GM12878 (cell line): ENCODE measurements around the gene AK8. TPM values are rescaled to one million over a fixed set of nuclear protein-coding genes. Genes with fewer than 3 reads are reported as not detected.

ENCODE experiments used
- ATAC-seq: fragments of 200-7000 bp; cut with Tn5 transposase; 3 replicates; pipeline ENCODE4 v1.9.1; 2020; ENCODE audit warnings: mild to moderate bottlenecking, moderate library complexity
- BruUV-seq: library from RNA; stranded (reverse); fragments of 400-500 nt; replicated peaks from 2 replicates; lab custom pipeline; 2021; lab: Mats Ljungman, UMichigan
- CTCF ChIA-PET: fragments of 300-600 bp; sonication (Branson Sonifier 250); formaldehyde crosslinking; extraction: SDS; loops from one replicate; lab custom pipeline; 2021; ENCODE audit warnings: inconsistent platforms; lab: Yijun Ruan, JAX
- POLR2A ChIA-PET: fragments of 350-600 bp; formaldehyde crosslinking; extraction: SDS; loops from one replicate; lab custom pipeline; 2021; ENCODE audit warnings: inconsistent platforms; lab: Charles Lee
- RAD21 ChIA-PET: fragments of 300-600 bp; sonication (Branson Sonifier 250); formaldehyde crosslinking; loops from one replicate; lab custom pipeline; 2023; ENCODE audit warnings: antibody characterized with exemption; ENCODE audit not compliant: unreplicated experiment; lab: Charles Lee
- SMC1A ChIA-PET: fragments of 300-600 bp; sonication (Branson Sonifier 250); formaldehyde crosslinking; loops from one replicate; lab custom pipeline; 2023; ENCODE audit not compliant: unreplicated experiment, uncharacterized antibody; lab: Charles Lee
- DNase-seq: peaks from one replicate; pipeline ENCODE4 v3.0.0-alpha.2; 2011; ENCODE audit warnings: low read depth, low spot score
- FAIRE-seq: peaks from 3 replicates; lab custom pipeline; 2011; peaks lifted over from hg19 to GRCh38; lab: Jason Lieb, UNC
- H2AFZ ChIP-seq: 2 replicates; pipeline ENCODE4 v1.6.0; 2011; ENCODE audit warnings: low read depth, low read length, control low read depth; ENCODE audit not compliant: control insufficient read depth
- H3K27ac ChIP-seq: 2 replicates; pipeline ENCODE4 v1.5.1; 2011; ENCODE audit warnings: control low read depth; ENCODE audit not compliant: control insufficient read depth, insufficient read depth
- H3K27me3 ChIP-seq, 2 experiments: replicated peaks in 1 of 2; 2 replicates each; pipeline versions ENCODE4 v1.6.0 to v1.6.1; 2011; ENCODE audit warnings: low read length in 1 of 2; ENCODE audit not compliant: control insufficient read depth in 2 of 2, insufficient read depth in 2 of 2
- H3K36me3 ChIP-seq, 2 experiments: 2 replicates each; pipeline ENCODE4 v1.5.1; 2011; ENCODE audit warnings: low read length in 1 of 2; ENCODE audit not compliant: control insufficient read depth in 2 of 2, insufficient read depth in 2 of 2
- H3K4me1 ChIP-seq: 2 replicates; pipeline ENCODE4 v1.6.1; 2011; ENCODE audit warnings: mild to moderate bottlenecking, low read length, moderate library complexity, mixed read lengths; ENCODE audit not compliant: control insufficient read depth, insufficient read depth
- H3K4me2 ChIP-seq: 2 replicates; pipeline ENCODE4 v1.6.0; 2011; ENCODE audit warnings: control low read depth; ENCODE audit not compliant: control insufficient read depth, insufficient read depth
- H3K4me3 ChIP-seq: fragments of 200-600 bp; sonication (generic); 2 replicates; pipeline ENCODE4 v1.5.1; 2016
- H3K79me2 ChIP-seq: 2 replicates; pipeline ENCODE4 v1.6.0; 2011; ENCODE audit warnings: low read length; ENCODE audit not compliant: control insufficient read depth, insufficient read depth
- H3K9ac ChIP-seq: 2 replicates; pipeline ENCODE4 v1.8.0; 2011; ENCODE audit warnings: low read length, control low read depth, mixed read lengths; ENCODE audit not compliant: control insufficient read depth, insufficient read depth
- H3K9me3 ChIP-seq: replicated peaks from 3 replicates; pipeline ENCODE4 v1.5.1; 2011; ENCODE audit warnings: mild to moderate bottlenecking, low read length; ENCODE audit not compliant: control insufficient read depth, insufficient read depth
- H4K20me1 ChIP-seq: 2 replicates; pipeline ENCODE4 v1.6.0; 2011; ENCODE audit not compliant: control insufficient read depth, insufficient read depth
- CBX3 ChIP-seq: fragments of 200-600 bp; sonication (generic); IDR thresholded peaks from 2 replicates; pipeline ENCODE4 v1.6.1; 2016; ENCODE audit warnings: low read depth, borderline replicate concordance
- CEBPB ChIP-seq, 2 experiments: fragments of 150-350 bp in 1 of 2; IDR thresholded peaks; 2 replicates each; pipeline ENCODE4 v1.6.1; 2012 to 2014; ENCODE audit warnings: low read depth in 2 of 2, low read length in 2 of 2, borderline replicate concordance in 1 of 2, inconsistent platforms in 1 of 2
- FOXM1 ChIP-seq: IDR thresholded peaks from 2 replicates; pipeline ENCODE4 v1.6.1; 2012; ENCODE audit warnings: low read depth, mild to moderate bottlenecking, inconsistent platforms, low read length, moderate library complexity
- MXI1 ChIP-seq: fragments of 150-350 bp; IDR thresholded peaks from 2 replicates; pipeline ENCODE4 v1.6.1; 2011; ENCODE audit warnings: low read depth, mild to moderate bottlenecking, inconsistent platforms, low read length, improper control_type of control experiment
- NR2C2 ChIP-seq: IDR thresholded peaks from 2 replicates; pipeline ENCODE4 v1.6.1; 2011; ENCODE audit warnings: borderline replicate concordance, low read depth; ENCODE audit not compliant: control insufficient read depth, insufficient read length
- RBBP5 ChIP-seq: fragments of 200-600 bp; sonication (generic); conservative IDR thresholded peaks from 2 replicates; pipeline ENCODE4 v1.6.1; 2016
- RELA ChIP-seq: fragments of 450-650 bp; IDR thresholded peaks from 2 replicates; pipeline ENCODE4 v1.8.0; 2014; ENCODE audit warnings: borderline replicate concordance; ENCODE audit not compliant: partially characterized antibody
- RFX5 ChIP-seq: IDR thresholded peaks from 2 replicates; pipeline ENCODE4 v1.6.1; 2011; ENCODE audit warnings: low read depth, low read length, improper control_type of control experiment
- SMC3 ChIP-seq: IDR thresholded peaks from 2 replicates; pipeline ENCODE4 v1.6.1; 2011; ENCODE audit warnings: low read length, improper control_type of control experiment, borderline replicate concordance
- TCF3 ChIP-seq: IDR thresholded peaks from 2 replicates; pipeline ENCODE4 v1.6.1; 2012; ENCODE audit warnings: low read depth, mild to moderate bottlenecking, low read length, borderline replicate concordance; ENCODE audit not compliant: insufficient read depth
- WGBS: methylation state at CpG from one replicate; pipeline ENCODE4 v1.1.6; 2016; ENCODE audit warnings: low lambda C conversion rate; ENCODE audit not compliant: insufficient replicate concordance, insufficient coverage; ENCODE audit errors: missing lambda C conversion rate; 5-methylcytosine and 5-hydroxymethylcytosine counted together
- in situ Hi-C: fragments of 300-500 bp; cut with MboI; formaldehyde crosslinking; loops from 9 replicates; pipeline ENCODE4 v1.14.3; 2018; ENCODE audit warnings: mixed read lengths
- intact Hi-C: fragments of 100-400 bp; cut with micrococcal nuclease; formaldehyde crosslinking; loops from one replicate; pipeline ENCODE4 v1.14.2; 2022; ENCODE audit not compliant: unreplicated experiment
- polyA plus RNA-seq, 11 experiments: library from polyadenylated mRNA; depleted of rRNA in 4 of 11; unstranded in 6 of 11; stranded (reverse) in 5 of 11; fragments of >200 nt; fragmentation: Nextera tagmentation in 4 of 11; fragmentation: Illumina TruSeq in 1 of 11; extraction: Ambion mirVana in 4 of 11; extraction: Trizol in 1 of 11; gene quantifications; 1 replicate in 1 of 11; 2 replicates in 10 of 11; pipeline versions ENCODE4 v1.2.1 to v1.2.3, GENCODE V29; 2011 to 2016; ENCODE audit warnings: inconsistent platforms in 2 of 11, missing spikeins in 2 of 11, low read depth in 1 of 11
- total RNA-seq, 4 experiments: library from RNA; depleted of rRNA in 3 of 4; stranded (reverse); fragments of >200 nt in 3 of 4; fragmentation: Illumina TruSeq in 1 of 4; extraction: Trizol in 1 of 4; gene quantifications; 2 replicates each; pipeline versions ENCODE4 v1.2.1 to v1.2.3, GENCODE V29; 2013 to 2021
- TF ChIP-seq, protein P1 (sequence below): IDR thresholded peaks from 2 replicates; pipeline ENCODE4 v1.6.1; 2012; ENCODE audit warnings: low read length, inconsistent platforms
- TF ChIP-seq, protein P2 (sequence below): IDR thresholded peaks from 2 replicates; pipeline ENCODE4 v1.6.1; 2011; ENCODE audit warnings: low read depth, low read length, improper control_type of control experiment, borderline replicate concordance
- TF ChIP-seq, protein P3 (sequence below), 3 experiments: IDR thresholded peaks in 2 of 3; conservative IDR thresholded peaks in 1 of 3; 2 replicates each; pipeline ENCODE4 v1.5.1; 2011; ENCODE audit warnings: low read depth in 3 of 3, low read length in 3 of 3, mild to moderate bottlenecking in 3 of 3, control low read depth in 2 of 3, moderate library complexity in 2 of 3, inconsistent platforms in 1 of 3, mixed read lengths in 1 of 3; ENCODE audit not compliant: control insufficient read depth in 2 of 3, insufficient read depth in 1 of 3; ENCODE audit errors: extremely low read depth in 1 of 3

The AK8 gene
- total and polyA plus RNA-seq, 10 of the 15 experiments (the other 5 are each of a cell fraction or from before 2014, with no cell fraction given), result 0.03 to 0.12 (median 0.06) TPM; not detected in 5

DNA sequence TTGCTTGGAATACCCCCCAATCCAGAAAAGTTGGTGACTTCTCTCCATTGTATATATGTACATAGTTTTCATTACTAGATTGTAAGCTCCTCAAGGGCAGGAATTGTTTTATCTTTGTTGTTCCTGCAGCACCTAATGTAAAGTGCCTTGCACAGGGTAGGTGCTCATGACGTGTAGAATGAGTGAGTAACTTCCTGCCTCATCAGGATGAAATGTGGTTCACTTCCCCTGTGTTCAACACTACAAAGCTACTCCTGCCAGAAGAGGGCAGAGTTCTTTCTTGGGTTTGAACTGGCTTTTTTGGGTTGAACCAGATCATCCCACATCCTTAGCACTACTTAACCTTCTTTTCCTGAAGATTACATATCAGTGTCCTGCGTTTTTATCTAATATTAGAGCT, 183.9 kb downstream of the AK8 start:
- H3K4me2 ChIP-seq, result no peak overlapping the region
- BruUV-seq, result no TSS peak
- ChIA-PET RAD21 (no interaction called here), CTCF (interaction anchor here (2.1 kb wide), 1 partner anchor 12 kb away, joined by 5 read pairs; no protein-coding TSS in a partner anchor), SMC1A (interaction anchor here (0.6 to 1.0 kb wide), 2 partner anchors 9 to 68 kb away, joined by 3 to 4 read pairs; no protein-coding TSS in a partner anchor), POLR2A (interaction anchor here (0.6 kb wide), 1 partner anchor 25 kb away, joined by 3 read pairs; the partner anchor contains the start of gene DDX31)
- FAIRE-seq, result no peak
- no peaks in the 10 kb centered on the region for H3K4me1 ChIP-seq
- no peaks in the 10 kb centered on the region; the same call in none of the 3 replicates for H3K9me3 ChIP-seq
- intact Hi-C loops, result no loop called here
- no peak overlapping the region for H3K27ac ChIP-seq
- H3K9ac ChIP-seq, result no peak overlapping the region
- WGBS, result 32% methylated on average over 2 of the region's 2 CpGs
- peaks cover 0 to 1% of the 10 kb centered on the region in 2 experiments; a peak in 1 of 4 replicates for H3K36me3 ChIP-seq
- peak; percentile 7; the same call in 1 of the 2 replicates for TF ChIP-seq SMC3
- TF ChIP-seq, protein P1, sequence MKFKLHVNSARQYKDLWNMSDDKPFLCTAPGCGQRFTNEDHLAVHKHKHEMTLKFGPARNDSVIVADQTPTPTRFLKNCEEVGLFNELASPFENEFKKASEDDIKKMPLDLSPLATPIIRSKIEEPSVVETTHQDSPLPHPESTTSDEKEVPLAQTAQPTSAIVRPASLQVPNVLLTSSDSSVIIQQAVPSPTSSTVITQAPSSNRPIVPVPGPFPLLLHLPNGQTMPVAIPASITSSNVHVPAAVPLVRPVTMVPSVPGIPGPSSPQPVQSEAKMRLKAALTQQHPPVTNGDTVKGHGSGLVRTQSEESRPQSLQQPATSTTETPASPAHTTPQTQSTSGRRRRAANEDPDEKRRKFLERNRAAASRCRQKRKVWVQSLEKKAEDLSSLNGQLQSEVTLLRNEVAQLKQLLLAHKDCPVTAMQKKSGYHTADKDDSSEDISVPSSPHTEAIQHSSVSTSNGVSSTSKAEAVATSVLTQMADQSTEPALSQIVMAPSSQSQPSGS, result no peak
- TF ChIP-seq, protein P2, sequence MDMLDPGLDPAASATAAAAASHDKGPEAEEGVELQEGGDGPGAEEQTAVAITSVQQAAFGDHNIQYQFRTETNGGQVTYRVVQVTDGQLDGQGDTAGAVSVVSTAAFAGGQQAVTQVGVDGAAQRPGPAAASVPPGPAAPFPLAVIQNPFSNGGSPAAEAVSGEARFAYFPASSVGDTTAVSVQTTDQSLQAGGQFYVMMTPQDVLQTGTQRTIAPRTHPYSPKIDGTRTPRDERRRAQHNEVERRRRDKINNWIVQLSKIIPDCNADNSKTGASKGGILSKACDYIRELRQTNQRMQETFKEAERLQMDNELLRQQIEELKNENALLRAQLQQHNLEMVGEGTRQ, result no peak
- no peak for TF ChIP-seq NR2C2
- TF ChIP-seq RELA, result no peak
- no peak for TF ChIP-seq MXI1
- TF ChIP-seq RBBP5, result no peak
- no peak for TF ChIP-seq FOXM1
- TF ChIP-seq RFX5, result no peak
- TF ChIP-seq, protein P3, sequence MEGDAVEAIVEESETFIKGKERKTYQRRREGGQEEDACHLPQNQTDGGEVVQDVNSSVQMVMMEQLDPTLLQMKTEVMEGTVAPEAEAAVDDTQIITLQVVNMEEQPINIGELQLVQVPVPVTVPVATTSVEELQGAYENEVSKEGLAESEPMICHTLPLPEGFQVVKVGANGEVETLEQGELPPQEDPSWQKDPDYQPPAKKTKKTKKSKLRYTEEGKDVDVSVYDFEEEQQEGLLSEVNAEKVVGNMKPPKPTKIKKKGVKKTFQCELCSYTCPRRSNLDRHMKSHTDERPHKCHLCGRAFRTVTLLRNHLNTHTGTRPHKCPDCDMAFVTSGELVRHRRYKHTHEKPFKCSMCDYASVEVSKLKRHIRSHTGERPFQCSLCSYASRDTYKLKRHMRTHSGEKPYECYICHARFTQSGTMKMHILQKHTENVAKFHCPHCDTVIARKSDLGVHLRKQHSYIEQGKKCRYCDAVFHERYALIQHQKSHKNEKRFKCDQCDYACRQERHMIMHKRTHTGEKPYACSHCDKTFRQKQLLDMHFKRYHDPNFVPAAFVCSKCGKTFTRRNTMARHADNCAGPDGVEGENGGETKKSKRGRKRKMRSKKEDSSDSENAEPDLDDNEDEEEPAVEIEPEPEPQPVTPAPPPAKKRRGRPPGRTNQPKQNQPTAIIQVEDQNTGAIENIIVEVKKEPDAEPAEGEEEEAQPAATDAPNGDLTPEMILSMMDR (IDR thresholded peaks at IDR 0.05 in 2 of 3, conservative IDR thresholded peaks at IDR 0.05 in 1 of 3; ENCODE audit: control insufficient read depth in 2 of 3, extremely low read depth in 1 of 3, insufficient read depth in 1 of 3, low read depth in 3 of 3, low read length in 3 of 3), result 0 out of 6 replicates have a peak, but pooled peaks of 1 of the 3 experiments have one; percentile 9
- no peak for TF ChIP-seq TCF3
- TF ChIP-seq CEBPB (IDR thresholded peaks at IDR 0.05; ENCODE audit: borderline replicate concordance in 1 of 2, low read depth in 2 of 2, low read length in 2 of 2), result no peak
- no peak for TF ChIP-seq CBX3
- no peaks in the 10 kb centered on the region for H4K20me1 ChIP-seq
- H3K79me2 ChIP-seq, result no peaks in the 10 kb centered on the region
- H2AFZ ChIP-seq, result no peak overlapping the region
- no peak overlapping the region for H3K4me3 ChIP-seq
- ATAC-seq, result no peak
- DNase-seq, result no peak
- in situ Hi-C loops, result no loop called here
- H3K27me3 ChIP-seq, result no peaks in the 10 kb centered on the region
